Measurements from ENCODE around the gene OXA1L.
"Not testable (repeated sequence)": the region's sequence is repeated elsewhere in the genome, so short reads cannot be mapped to it uniquely, and the experiment has no call there.

OXA1L gene

GRCh38 chr14:22747769-22748168 is 18.7 kb upstream of the OXA1L start:
- TF ChIP-seq JUND (IDR thresholded peaks at IDR 0.05; ENCODE audit: low read depth): no peak
- DNase-seq (ENCODE audit: low read depth in 1 of 2, low spot score in 1 of 2): no peak
- in situ Hi-C loops (cut with HindIII; ENCODE audit: low pct_unique_long_range_greater_than_20kb, low sequenced_read_pairs): no loop called here

- DNase-seq (ENCODE audit: low read depth in 1 of 2, low spot score in 1 of 2): no peak
- in situ Hi-C loops (cut with HindIII; ENCODE audit: low pct_unique_long_range_greater_than_20kb, low sequenced_read_pairs): no loop called here
- no peak for TF ChIP-seq JUND (IDR thresholded peaks at IDR 0.05; ENCODE audit: low read depth)
Observed at GRCh38 chr14:22748206-22748605, 18.3 kb upstream of the OXA1L start.

- TF ChIP-seq JUND (IDR thresholded peaks at IDR 0.05; ENCODE audit: low read depth): no peak
- no peak for DNase-seq (ENCODE audit: low read depth in 1 of 2, low spot score in 1 of 2)
- in situ Hi-C loops (cut with HindIII; ENCODE audit: low pct_unique_long_range_greater_than_20kb, low sequenced_read_pairs): no loop called here
Observed at GRCh38 chr14:22748631-22749068, 17.8 kb upstream of the OXA1L start.

- in situ Hi-C loops (cut with HindIII; ENCODE audit: low pct_unique_long_range_greater_than_20kb, low sequenced_read_pairs): no loop called here
- TF ChIP-seq JUND (IDR thresholded peaks at IDR 0.05; ENCODE audit: low read depth): no peak
- no peak for DNase-seq (ENCODE audit: low read depth in 1 of 2, low spot score in 1 of 2)
Observed at GRCh38 chr14:22752422-22752821, 14.1 kb upstream of the OXA1L start.

- in situ Hi-C loops (cut with HindIII; ENCODE audit: low pct_unique_long_range_greater_than_20kb, low sequenced_read_pairs): no loop called here
- no peak for TF ChIP-seq JUND (IDR thresholded peaks at IDR 0.05; ENCODE audit: low read depth)
- peak in 1 of 2 experiments; percentile 8 for DNase-seq (ENCODE audit: low read depth in 1 of 2, low spot score in 1 of 2)
Observed at GRCh38 chr14:22753586-22753985, 12.9 kb upstream of the OXA1L start.

GRCh38 chr14:22757972-22758650 is 8.4 kb upstream of the OXA1L start:
- not testable (repeated sequence) for DNase-seq (ENCODE audit: low read depth in 1 of 2, low spot score in 1 of 2)

GRCh38 chr14:22761734-22762133 is 4.8 kb upstream of the OXA1L start:
- no peak for TF ChIP-seq JUND (IDR thresholded peaks at IDR 0.05; ENCODE audit: low read depth)
- DNase-seq (ENCODE audit: low read depth in 1 of 2, low spot score in 1 of 2): no peak
- in situ Hi-C loops (cut with HindIII; ENCODE audit: low pct_unique_long_range_greater_than_20kb, low sequenced_read_pairs): no loop called here

More at GRCh38 chr14:22757972-22758650, 8.4 kb upstream of the OXA1L start:
- in situ Hi-C loops (cut with HindIII; ENCODE audit: low pct_unique_long_range_greater_than_20kb, low sequenced_read_pairs): not testable (repeated sequence)

- no peak for TF ChIP-seq JUND (IDR thresholded peaks at IDR 0.05; ENCODE audit: low read depth)
- in situ Hi-C loops (cut with HindIII; ENCODE audit: low pct_unique_long_range_greater_than_20kb, low sequenced_read_pairs): no loop called here
- DNase-seq (ENCODE audit: low read depth in 1 of 2, low spot score in 1 of 2): no peak
Observed at GRCh38 chr14:22764382-22764781, 2.1 kb upstream of the OXA1L start.

GRCh38 chr14:22767323-22767589 is 768 bp downstream of the OXA1L start:
- no peak for TF ChIP-seq JUND (IDR thresholded peaks at IDR 0.05; ENCODE audit: low read depth)
- no peak for DNase-seq (ENCODE audit: low read depth in 1 of 2, low spot score in 1 of 2)
- in situ Hi-C loops (cut with HindIII; ENCODE audit: low pct_unique_long_range_greater_than_20kb, low sequenced_read_pairs): no loop called here

GRCh38 chr14:22768947-22769346 is 2.5 kb downstream of the OXA1L start:
- in situ Hi-C loops (cut with HindIII; ENCODE audit: low pct_unique_long_range_greater_than_20kb, low sequenced_read_pairs): no loop called here
- TF ChIP-seq JUND (IDR thresholded peaks at IDR 0.05; ENCODE audit: low read depth): no peak
- no peak for DNase-seq (ENCODE audit: low read depth in 1 of 2, low spot score in 1 of 2)

GRCh38 chr14:22769369-22769768 is 2.9 kb downstream of the OXA1L start:
- in situ Hi-C loops (cut with HindIII; ENCODE audit: low pct_unique_long_range_greater_than_20kb, low sequenced_read_pairs): no loop called here

GRCh38 chr14:22770481-22771187 is 4.1 kb downstream of the OXA1L start:
- in situ Hi-C loops (cut with HindIII; ENCODE audit: low pct_unique_long_range_greater_than_20kb, low sequenced_read_pairs): no loop called here
- no peak for TF ChIP-seq JUND (IDR thresholded peaks at IDR 0.05; ENCODE audit: low read depth)
- DNase-seq (ENCODE audit: low read depth in 1 of 2, low spot score in 1 of 2): no peak

More at GRCh38 chr14:22769369-22769768, 2.9 kb downstream of the OXA1L start:
- TF ChIP-seq JUND (IDR thresholded peaks at IDR 0.05; ENCODE audit: low read depth): no peak
- DNase-seq (ENCODE audit: low read depth in 1 of 2, low spot score in 1 of 2): no peak

- in situ Hi-C loops (cut with HindIII; ENCODE audit: low pct_unique_long_range_greater_than_20kb, low sequenced_read_pairs): no loop called here
- no peak for TF ChIP-seq JUND (IDR thresholded peaks at IDR 0.05; ENCODE audit: low read depth)
- no peak for DNase-seq (ENCODE audit: low read depth in 1 of 2, low spot score in 1 of 2)
Observed at GRCh38 chr14:22772725-22773124, 6.2 kb downstream of the OXA1L start.

Data from T47D (cell line).